HepG2 (cell line): Measurements from ENCODE around the gene CNBD2. TPM values are rescaled to one million over a fixed set of nuclear protein-coding genes. Genes with fewer than 3 reads are reported as not detected.

Experiments used
- BORCS8-MEF2B ChIP-seq: sonication (generic); formaldehyde crosslinking; IDR thresholded peaks from 2 replicates; pipeline ENCODE4 v1.8.0; 2022; ENCODE audit warnings: mild to moderate bottlenecking, missing genetic modification reagents
- BRD4 ChIP-seq: sonication (generic); formaldehyde crosslinking; IDR thresholded peaks from 2 replicates; pipeline ENCODE4 v1.4.0; 2020; ENCODE audit warnings: missing genetic modification reagents
- CEBPG ChIP-seq: IDR thresholded peaks from 2 replicates; pipeline ENCODE4 v1.6.1; 2016
- CREB3 ChIP-seq: sonication (generic); formaldehyde crosslinking; IDR thresholded peaks from 2 replicates; pipeline ENCODE4 v1.5.0; 2020; ENCODE audit warnings: missing genetic modification reagents
- DRAP1 ChIP-seq: IDR thresholded peaks from 2 replicates; pipeline ENCODE4 v1.6.1; 2016; ENCODE audit warnings: missing genetic modification reagents, missing compliant biosample characterization
- EHMT2 ChIP-seq: fragments of 200-600 bp; sonication (generic); IDR thresholded peaks from 2 replicates; pipeline ENCODE4 v1.7.0; 2017; ENCODE audit warnings: antibody characterized with exemption, low read depth, low read length, borderline replicate concordance
- FOXJ3 ChIP-seq: sonication (generic); formaldehyde crosslinking; IDR thresholded peaks from 2 replicates; pipeline ENCODE4 v1.4.0; 2020; ENCODE audit warnings: missing genetic modification reagents, mild to moderate bottlenecking, borderline replicate concordance
- GLI4 ChIP-seq: sonication (generic); formaldehyde crosslinking; IDR thresholded peaks from 2 replicates; pipeline ENCODE4 v1.5.1; 2020; ENCODE audit warnings: missing genetic modification reagents, mild to moderate bottlenecking, moderate library complexity, borderline replicate concordance
- GTF2F1 ChIP-seq: fragments of 150-350 bp; IDR thresholded peaks from 2 replicates; pipeline ENCODE4 v1.6.1; 2014; ENCODE audit warnings: low read length
- KDM5A ChIP-seq: fragments of 200-600 bp; sonication (generic); IDR thresholded peaks from 2 replicates; pipeline ENCODE4 v1.7.0; 2018; ENCODE audit warnings: antibody characterized with exemption, mild to moderate bottlenecking, low read length, borderline replicate concordance
- NCOR1 ChIP-seq: fragments of 200-600 bp; sonication (generic); IDR thresholded peaks from 2 replicates; pipeline ENCODE4 v1.7.0; 2017; ENCODE audit warnings: antibody characterized with exemption, low read length, borderline replicate concordance
- PBX2 ChIP-seq: IDR thresholded peaks from 2 replicates; pipeline ENCODE4 v1.6.1; 2016; ENCODE audit warnings: control low read depth
- THRA ChIP-seq: sonication (generic); formaldehyde crosslinking; IDR thresholded peaks from 2 replicates; pipeline ENCODE4 v1.4.0; 2020; ENCODE audit warnings: missing genetic modification reagents, borderline replicate concordance
- U2AF2 ChIP-seq: fragments of 200-400 bp; formaldehyde crosslinking; IDR thresholded peaks from 2 replicates; pipeline ENCODE4 v1.6.1; 2017; ENCODE audit warnings: low read depth, mild to moderate bottlenecking, low read length
- ZC3H4 ChIP-seq: sonication (generic); formaldehyde crosslinking; IDR thresholded peaks from 2 replicates; pipeline ENCODE4 v1.4.0; 2020; ENCODE audit warnings: missing genetic modification reagents, borderline replicate concordance
- ZFP82 ChIP-seq: sonication (generic); formaldehyde crosslinking; IDR thresholded peaks from 2 replicates; pipeline ENCODE4 v1.5.1; 2020; ENCODE audit warnings: mild to moderate bottlenecking, missing genetic modification reagents, borderline replicate concordance
- ZFYVE20 ChIP-seq: sonication (generic); formaldehyde crosslinking; IDR thresholded peaks from 2 replicates; pipeline ENCODE4 v1.8.0; 2023; ENCODE audit warnings: low read depth, mild to moderate bottlenecking, moderate library complexity, missing genetic modification reagents, borderline replicate concordance
- ZIK1 ChIP-seq: sonication (generic); formaldehyde crosslinking; IDR thresholded peaks from 2 replicates; pipeline ENCODE4 v1.5.0; 2020; ENCODE audit warnings: mild to moderate bottlenecking, low read depth, missing genetic modification reagents, borderline replicate concordance
- ZNF207 ChIP-seq: fragments of 450-650 bp; IDR thresholded peaks from 2 replicates; pipeline ENCODE4 v1.6.1; 2016; ENCODE audit warnings: antibody characterized with exemption, borderline replicate concordance
- ZNF276 ChIP-seq: sonication (generic); formaldehyde crosslinking; IDR thresholded peaks from 2 replicates; pipeline ENCODE4 v1.4.0; 2020; ENCODE audit warnings: mild to moderate bottlenecking, low read depth, missing genetic modification reagents
- ZNF446 ChIP-seq: sonication (generic); formaldehyde crosslinking; IDR thresholded peaks from 2 replicates; pipeline ENCODE4 v1.5.0; 2020; ENCODE audit warnings: mild to moderate bottlenecking, missing genetic modification reagents
- ZNF569 ChIP-seq: sonication (generic); formaldehyde crosslinking; IDR thresholded peaks from 2 replicates; pipeline ENCODE4 v1.5.0; 2020; ENCODE audit warnings: mild to moderate bottlenecking, missing genetic modification reagents, moderate library complexity, borderline replicate concordance
- ZNF704 ChIP-seq: sonication (generic); formaldehyde crosslinking; IDR thresholded peaks from 2 replicates; pipeline ENCODE4 v1.8.1; 2023; ENCODE audit warnings: mild to moderate bottlenecking, inconsistent platforms, moderate library complexity, missing genetic modification reagents, borderline replicate concordance
- polyA plus RNA-seq, 8 experiments: library from polyadenylated mRNA; depleted of rRNA in 3 of 8; stranded (reverse) in 7 of 8; unstranded in 1 of 8; fragments of >200 nt; fragmentation: Illumina TruSeq in 4 of 8; extraction: Trizol in 4 of 8; gene quantifications; 2 replicates each; pipeline versions ENCODE4 v1.2.1 to v1.2.3, GENCODE V29; 2011 to 2016; ENCODE audit warnings: low read depth in 4 of 8, missing spikeins in 1 of 8, mixed read lengths in 1 of 8; ENCODE audit not compliant: insufficient read depth in 1 of 8
- total RNA-seq, 5 experiments: library from RNA; depleted of rRNA; stranded (reverse); fragments of >200 nt; fragmentation: Illumina TruSeq; extraction: Trizol; gene quantifications; 2 replicates each; pipeline ENCODE4 v1.2.3, GENCODE V29; 2016; ENCODE audit warnings: low read depth in 1 of 5

CNBD2 gene
- total and polyA plus RNA-seq, 2 of the 13 experiments (the other 11 are each of a cell fraction or from before 2014, with no cell fraction given): 12.4 to 22.8 TPM

GRCh38 chr20:35954907-35955251 is 13.5 kb upstream of the CNBD2 start (continued):
- TF ChIP-seq ZNF276 (CRISPR knock-in tag) (no peak), ZNF569 (no peak), ZIK1 (CRISPR knock-in tag) (no peak), KDM5A (no peak), BORCS8-MEF2B (CRISPR knock-in tag) (no peak), BRD4 (CRISPR knock-in tag) (no peak), ZNF207 (no peak), NCOR1 (0 out of 2 replicates have a peak, but pooled peaks have one; percentile 13), CREB3 (CRISPR knock-in tag) (no peak), THRA (CRISPR knock-in tag) (no peak), PBX2 (CRISPR knock-in tag) (0 out of 2 replicates have a peak, but pooled peaks have one; percentile 7), ZC3H4 (no peak), ZNF704 (CRISPR knock-in tag) (no peak), GTF2F1 (no peak), EHMT2 (0 out of 2 replicates have a peak, but pooled peaks have one; percentile 9), ZFYVE20 (no peak), GLI4 (CRISPR knock-in tag) (peak; percentile 34; the same call in 1 of the 2 replicates), FOXJ3 (CRISPR knock-in tag) (no peak), CEBPG (CRISPR knock-in tag) (no peak), ZNF446 (no peak), DRAP1 (CRISPR knock-in tag) (no peak), U2AF2 (0 out of 2 replicates have a peak, but pooled peaks have one; percentile 14), ZFP82 (CRISPR knock-in tag) (no peak)
